A549 (cell line): ENCODE data around the gene MORN1. TPM values are rescaled to one million over a fixed set of nuclear protein-coding genes. Genes with fewer than 3 reads are reported as not detected.

Experiments
- ATAC-seq, 2 experiments: fragments of 200-7000 bp in 1 of 2; fragments of >200 bp in 1 of 2; cut with Nextera tagmentation in 1 of 2; cut with Tn5 transposase in 1 of 2; 3 replicates each; pipeline versions ENCODE4 v1.8.0 to v1.9.1; 2018 to 2020; ENCODE audit warnings: mild to moderate bottlenecking in 1 of 2, moderate library complexity in 1 of 2
- CTCF ChIA-PET: fragments of 300-600 bp; sonication (Branson Sonifier 250); formaldehyde crosslinking; extraction: SDS; loops from one replicate; lab custom pipeline; 2021; ENCODE audit warnings: antibody characterized with exemption, inconsistent platforms; lab: Yijun Ruan, JAX
- POLR2A ChIA-PET: fragments of 350-600 bp; formaldehyde crosslinking; extraction: SDS; loops from one replicate; lab custom pipeline; 2021; ENCODE audit warnings: antibody characterized with exemption, inconsistent platforms; lab: Yijun Ruan, JAX
- DNase-seq, 2 experiments: peaks; one replicate each; pipeline versions ENCODE4 v3.0.0 to v3.0.0-alpha.2; 2011 to 2016; ENCODE audit warnings: low read depth in 1 of 2, low spot score in 1 of 2
- FAIRE-seq: peaks from 2 replicates; lab custom pipeline; 2011; peaks lifted over from hg19 to GRCh38; lab: Jason Lieb, UNC
- H3K27ac ChIP-seq, 2 experiments: fragments of >200 bp; sonication (Bioruptor Twin); formaldehyde crosslinking; 3 replicates each; pipeline ENCODE4 v1.5.1; 2016 to 2017
- H3K4me1 ChIP-seq: fragments of >200 bp; sonication (Bioruptor Twin); formaldehyde crosslinking; 3 replicates; pipeline ENCODE4 v1.6.1; 2016
- H3K4me2 ChIP-seq: fragments of >200 bp; sonication (Bioruptor Twin); formaldehyde crosslinking; 3 replicates; pipeline ENCODE4 v1.6.1; 2016
- H3K4me3 ChIP-seq: fragments of >200 bp; sonication (Bioruptor Twin); formaldehyde crosslinking; 3 replicates; pipeline ENCODE4 v1.5.1; 2016
- H3K9me3 ChIP-seq: fragments of >200 bp; sonication (Bioruptor Twin); formaldehyde crosslinking; 3 replicates; pipeline ENCODE4 v1.6.1; 2016
- ATOH8 ChIP-seq: fragments of 250-450 bp; sonication (Bioruptor Pico); IDR thresholded peaks from 2 replicates; pipeline ENCODE4 v1.5.0; 2020; ENCODE audit warnings: low read depth, mild to moderate bottlenecking, moderate library complexity
- BHLHE40 ChIP-seq: IDR thresholded peaks from 2 replicates; pipeline ENCODE4 v1.6.1; 2012; ENCODE audit warnings: low read depth, low read length, inconsistent platforms
- CEBPB ChIP-seq, 2 experiments: fragments of >200 bp in 1 of 2; sonication (Bioruptor Twin) in 1 of 2; formaldehyde crosslinking in 1 of 2; IDR thresholded peaks; 2 replicates each; pipeline ENCODE4 v1.6.1; 2012 to 2016
- CHD2 ChIP-seq: fragments of 150-350 bp; IDR thresholded peaks from 2 replicates; pipeline ENCODE4 v1.6.1; 2014; ENCODE audit warnings: low read length; ENCODE audit not compliant: partially characterized antibody
- CHD4 ChIP-seq: fragments of 200-600 bp; sonication (generic); IDR thresholded peaks from 2 replicates; pipeline ENCODE4 v1.6.1; 2016; ENCODE audit warnings: antibody characterized with exemption, mild to moderate bottlenecking, borderline replicate concordance
- E2F6 ChIP-seq: IDR thresholded peaks from 2 replicates; pipeline ENCODE4 v1.6.1; 2012; ENCODE audit warnings: low read depth, borderline replicate concordance
- EHF ChIP-seq: fragments of 250-450 bp; sonication (Bioruptor Pico); IDR thresholded peaks from 2 replicates; pipeline ENCODE4 v1.5.0; 2020; ENCODE audit warnings: mild to moderate bottlenecking
- EHMT2 ChIP-seq: fragments of 200-600 bp; sonication (generic); IDR thresholded peaks from 2 replicates; pipeline ENCODE4 v1.6.1; 2016; ENCODE audit warnings: antibody characterized with exemption, low read depth, mild to moderate bottlenecking, moderate library complexity
- ELK1 ChIP-seq: fragments of 150-350 bp; IDR thresholded peaks from 2 replicates; pipeline ENCODE4 v1.6.1; 2014; ENCODE audit warnings: low read depth, mild to moderate bottlenecking, low read length
- ESRRA ChIP-seq: fragments of 150-350 bp; IDR thresholded peaks from 2 replicates; pipeline ENCODE4 v1.6.1; 2014; ENCODE audit warnings: mild to moderate bottlenecking, low read length, borderline replicate concordance
- GATA3 ChIP-seq: IDR thresholded peaks from 2 replicates; pipeline ENCODE4 v1.6.1; 2012; ENCODE audit warnings: borderline replicate concordance
- HDAC2 ChIP-seq: fragments of 200-600 bp; sonication (generic); IDR thresholded peaks from 2 replicates; pipeline ENCODE4 v1.6.1; 2016
- KDM1A ChIP-seq: fragments of 200-600 bp; sonication (generic); IDR thresholded peaks from 2 replicates; pipeline ENCODE4 v1.6.1; 2016; ENCODE audit warnings: low read depth, mild to moderate bottlenecking
- MAZ ChIP-seq: fragments of 150-350 bp; IDR thresholded peaks from 2 replicates; pipeline ENCODE4 v1.6.1; 2014; ENCODE audit warnings: antibody characterized with exemption, low read depth, low read length, borderline replicate concordance
- NPAS2 ChIP-seq: fragments of 250-450 bp; sonication (Bioruptor Pico); IDR thresholded peaks from 2 replicates; pipeline ENCODE4 v1.8.0; 2022; ENCODE audit warnings: mild to moderate bottlenecking, moderate library complexity, borderline replicate concordance
- RAD21 ChIP-seq, 2 experiments: fragments of >200 bp in 1 of 2; sonication (Bioruptor Twin) in 1 of 2; formaldehyde crosslinking in 1 of 2; IDR thresholded peaks in 1 of 2; conservative IDR thresholded peaks in 1 of 2; 2 replicates in 1 of 2; 3 replicates in 1 of 2; pipeline ENCODE4 v1.6.1; 2012 to 2018; ENCODE audit warnings: inconsistent platforms in 1 of 2
- RARB ChIP-seq: fragments of 250-450 bp; sonication (Bioruptor Pico); IDR thresholded peaks from 2 replicates; pipeline ENCODE4 v1.8.0; 2021; ENCODE audit warnings: mild to moderate bottlenecking, moderate library complexity
- RCOR1 ChIP-seq: fragments of 150-350 bp; IDR thresholded peaks from 2 replicates; pipeline ENCODE4 v1.6.1; 2014; ENCODE audit warnings: antibody characterized with exemption, low read length, low read depth
- RNF2 ChIP-seq: fragments of 200-600 bp; sonication (generic); IDR thresholded peaks from 2 replicates; pipeline ENCODE4 v1.6.1; 2016; ENCODE audit warnings: low read depth, mild to moderate bottlenecking, antibody characterized with exemption, moderate library complexity, borderline replicate concordance
- TP53 ChIP-seq: fragments of 250-450 bp; sonication (Bioruptor Pico); IDR thresholded peaks from 2 replicates; pipeline ENCODE4 v1.5.0; 2021; ENCODE audit warnings: mild to moderate bottlenecking, moderate library complexity
- ZNF302 ChIP-seq: fragments of 250-450 bp; sonication (Bioruptor Pico); IDR thresholded peaks from 2 replicates; pipeline ENCODE4 v1.9.0; 2021; ENCODE audit warnings: inconsistent platforms, mild to moderate bottlenecking, moderate library complexity
- ZSCAN20 ChIP-seq: fragments of 250-450 bp; sonication (Bioruptor Pico); IDR thresholded peaks from 2 replicates; pipeline ENCODE4 v1.8.0; 2022; ENCODE audit warnings: mild to moderate bottlenecking, moderate library complexity
- WGBS: methylation state at CpG from one replicate; pipeline ENCODE4 v1.1.6; 2017; ENCODE audit errors: missing lambda C conversion rate; 5-methylcytosine and 5-hydroxymethylcytosine counted together
- polyA plus RNA-seq, 4 experiments: library from polyadenylated mRNA; depleted of rRNA in 3 of 4; stranded (reverse); fragments of >200 nt; fragmentation: RNase III in 1 of 4; extraction: RNeasy Plus Mini Kit Qiagen cat#74134 plus additional on column Dnase treatment in 1 of 4; gene quantifications; 2 replicates in 3 of 4; 3 replicates in 1 of 4; pipeline ENCODE4 v1.2.3, GENCODE V29; 2011 to 2017
- TF ChIP-seq, protein P1 (sequence below): fragments of 200-600 bp; sonication (generic); IDR thresholded peaks from 2 replicates; pipeline ENCODE4 v1.6.1; 2016; ENCODE audit warnings: antibody characterized with exemption, mild to moderate bottlenecking, moderate library complexity
- TF ChIP-seq, protein P2 (sequence below): IDR thresholded peaks from 2 replicates; pipeline ENCODE4 v1.6.1; 2012
- TF ChIP-seq, protein P3 (sequence below): fragments of >200 bp; sonication (Bioruptor Twin); formaldehyde crosslinking; IDR thresholded peaks from 2 replicates; pipeline ENCODE4 v1.6.1; 2016

Gene MORN1
- polyA plus RNA-seq, 2 of the 4 experiments (the other 2 are of a cell fraction): 6.9 to 8.9 TPM

DNA sequence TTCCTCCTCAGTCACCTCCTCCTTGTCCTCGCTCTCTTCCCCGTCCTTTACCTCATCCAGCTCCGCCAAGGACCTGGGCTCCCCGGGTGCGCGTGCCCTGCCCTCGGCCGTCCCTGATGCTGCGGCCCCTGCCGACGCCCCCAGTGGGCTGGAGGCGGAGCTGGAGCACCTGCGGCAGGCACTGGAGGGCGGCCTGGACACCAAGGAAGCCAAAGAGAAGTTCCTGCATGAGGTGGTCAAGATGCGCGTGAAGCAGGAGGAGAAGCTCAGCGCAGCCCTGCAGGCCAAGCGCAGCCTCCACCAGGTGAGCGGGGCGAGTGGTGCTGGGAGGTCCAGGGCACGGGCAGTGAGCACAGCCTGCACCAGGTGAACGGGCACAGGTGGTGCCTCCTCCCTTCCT, 87.1 kb downstream of the MORN1 start:
- 95% methylated on average over 7 of the region's 22 CpGs for WGBS
- ChIA-PET CTCF (no interaction called here), POLR2A (no interaction called here)

GRCh38 chr1:2303781-2304180, 87.6 kb downstream of the MORN1 start:
- DNase-seq (no peak), ATAC-seq (no peak), FAIRE-seq (no peak)
- POLR2A ChIA-PET: no interaction called here
- no peaks in the 10 kb centered on the region for H3K4me1 ChIP-seq
- no peaks in the 10 kb centered on the region for H3K9me3 ChIP-seq
- no peak overlapping the region for H3K27ac ChIP-seq
- H3K4me2 ChIP-seq: no peak overlapping the region
- H3K4me3 ChIP-seq: no peak overlapping the region
- CTCF ChIA-PET: no interaction called here
- 94% methylated on average over 25 of the region's 26 CpGs for WGBS
- no peak for TF ChIP-seq RCOR1
- TF ChIP-seq ESRRA: no peak
- TF ChIP-seq CHD2: no peak
- no peak for TF ChIP-seq ZSCAN20 (CRISPR knock-in tag)
- no peak for TF ChIP-seq CHD4
- TF ChIP-seq RARB (CRISPR knock-in tag): no peak

More for the DNA sequence above, 87.1 kb downstream of the MORN1 start:
- Histone ChIP-seq H3K4me3 (no peak overlapping the region), H3K27ac (no peak overlapping the region), H3K9me3 (no peaks in the 10 kb centered on the region), H3K4me1 (no peaks in the 10 kb centered on the region), H3K4me2 (no peak overlapping the region)
- FAIRE-seq: no peak
- TF ChIP-seq MAZ (no peak), ELK1 (no peak), HDAC2 (no peak), BHLHE40 (no peak), GATA3 (no peak)
- ATAC-seq: no peak
- DNase-seq: no peak

- FAIRE-seq (no peak), DNase-seq (no peak), ATAC-seq (no peak)
- TF ChIP-seq RNF2 (no peak), CHD4 (no peak), E2F6 (no peak), EHF (CRISPR knock-in tag) (no peak), CEBPB (IDR thresholded peaks at IDR 0.05) (no peak), ZNF302 (CRISPR knock-in tag) (no peak), KDM1A (no peak), EHMT2 (no peak), TP53 (no peak), RAD21 (conservative IDR thresholded peaks at IDR 0.05 in 1 of 2, IDR thresholded peaks at IDR 0.05 in 1 of 2) (no peak), ATOH8 (no peak), NPAS2 (no peak)
- TF ChIP-seq, protein P1, sequence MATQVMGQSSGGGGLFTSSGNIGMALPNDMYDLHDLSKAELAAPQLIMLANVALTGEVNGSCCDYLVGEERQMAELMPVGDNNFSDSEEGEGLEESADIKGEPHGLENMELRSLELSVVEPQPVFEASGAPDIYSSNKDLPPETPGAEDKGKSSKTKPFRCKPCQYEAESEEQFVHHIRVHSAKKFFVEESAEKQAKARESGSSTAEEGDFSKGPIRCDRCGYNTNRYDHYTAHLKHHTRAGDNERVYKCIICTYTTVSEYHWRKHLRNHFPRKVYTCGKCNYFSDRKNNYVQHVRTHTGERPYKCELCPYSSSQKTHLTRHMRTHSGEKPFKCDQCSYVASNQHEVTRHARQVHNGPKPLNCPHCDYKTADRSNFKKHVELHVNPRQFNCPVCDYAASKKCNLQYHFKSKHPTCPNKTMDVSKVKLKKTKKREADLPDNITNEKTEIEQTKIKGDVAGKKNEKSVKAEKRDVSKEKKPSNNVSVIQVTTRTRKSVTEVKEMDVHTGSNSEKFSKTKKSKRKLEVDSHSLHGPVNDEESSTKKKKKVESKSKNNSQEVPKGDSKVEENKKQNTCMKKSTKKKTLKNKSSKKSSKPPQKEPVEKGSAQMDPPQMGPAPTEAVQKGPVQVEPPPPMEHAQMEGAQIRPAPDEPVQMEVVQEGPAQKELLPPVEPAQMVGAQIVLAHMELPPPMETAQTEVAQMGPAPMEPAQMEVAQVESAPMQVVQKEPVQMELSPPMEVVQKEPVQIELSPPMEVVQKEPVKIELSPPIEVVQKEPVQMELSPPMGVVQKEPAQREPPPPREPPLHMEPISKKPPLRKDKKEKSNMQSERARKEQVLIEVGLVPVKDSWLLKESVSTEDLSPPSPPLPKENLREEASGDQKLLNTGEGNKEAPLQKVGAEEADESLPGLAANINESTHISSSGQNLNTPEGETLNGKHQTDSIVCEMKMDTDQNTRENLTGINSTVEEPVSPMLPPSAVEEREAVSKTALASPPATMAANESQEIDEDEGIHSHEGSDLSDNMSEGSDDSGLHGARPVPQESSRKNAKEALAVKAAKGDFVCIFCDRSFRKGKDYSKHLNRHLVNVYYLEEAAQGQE: no peak
- TF ChIP-seq, protein P2, sequence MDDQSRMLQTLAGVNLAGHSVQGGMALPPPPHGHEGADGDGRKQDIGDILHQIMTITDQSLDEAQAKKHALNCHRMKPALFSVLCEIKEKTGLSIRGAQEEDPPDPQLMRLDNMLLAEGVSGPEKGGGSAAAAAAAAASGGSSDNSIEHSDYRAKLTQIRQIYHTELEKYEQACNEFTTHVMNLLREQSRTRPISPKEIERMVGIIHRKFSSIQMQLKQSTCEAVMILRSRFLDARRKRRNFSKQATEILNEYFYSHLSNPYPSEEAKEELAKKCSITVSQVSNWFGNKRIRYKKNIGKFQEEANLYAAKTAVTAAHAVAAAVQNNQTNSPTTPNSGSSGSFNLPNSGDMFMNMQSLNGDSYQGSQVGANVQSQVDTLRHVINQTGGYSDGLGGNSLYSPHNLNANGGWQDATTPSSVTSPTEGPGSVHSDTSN: no peak
- TF ChIP-seq, protein P3, sequence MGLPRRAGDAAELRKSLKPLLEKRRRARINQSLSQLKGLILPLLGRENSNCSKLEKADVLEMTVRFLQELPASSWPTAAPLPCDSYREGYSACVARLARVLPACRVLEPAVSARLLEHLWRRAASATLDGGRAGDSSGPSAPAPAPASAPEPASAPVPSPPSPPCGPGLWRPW: no peak
- Histone ChIP-seq H3K4me1 (no peaks in the 10 kb centered on the region), H3K4me3 (no peak overlapping the region), H3K9me3 (no peaks in the 10 kb centered on the region), H3K4me2 (no peak overlapping the region), H3K27ac (no peak overlapping the region)
- ChIA-PET POLR2A (no interaction called here), CTCF (no interaction called here)
- 94% methylated on average over 20 of the region's 35 CpGs for WGBS
These were observed 88.2 kb downstream of the MORN1 start for GRCh38 chr1:2303016-2303775.
